Effector memory CD8-positive, alpha-beta T cell (primary cell): ENCODE data around the gene KCTD16.

Experiments used
- ATAC-seq: fragments of 150-1000 bp; cut with Tn5 transposase; replicated peaks from 2 replicates; pipeline ENCODE4 v1.10.0; 2021; ENCODE audit warnings: mild to moderate bottlenecking, moderate library complexity
- DNase-seq, 3 experiments: peaks; one replicate each; pipeline ENCODE4 v3.0.0; 2021
- H3K27ac Mint-ChIP-seq, 2 donors: one replicate each; pipeline ENCODE4 v1.8.0; 2022; ENCODE audit warnings: mild to moderate bottlenecking in 2 of 2, mixed read lengths in 2 of 2, moderate library complexity in 2 of 2
- H3K27me3 Mint-ChIP-seq, 2 donors: one replicate each; pipeline ENCODE4 v1.8.0; 2022; ENCODE audit warnings: mixed read lengths in 2 of 2
- H3K36me3 Mint-ChIP-seq: one replicate; pipeline ENCODE4 v1.8.0; 2022; ENCODE audit warnings: mild to moderate bottlenecking, moderate library complexity, mixed read lengths; ENCODE audit not compliant: insufficient read depth
- H3K4me1 Mint-ChIP-seq, 2 donors: one replicate each; pipeline ENCODE4 v1.8.0; 2022; ENCODE audit warnings: low read depth in 2 of 2, mixed read lengths in 2 of 2
- H3K4me3 Mint-ChIP-seq, 2 donors: one replicate each; pipeline ENCODE4 v1.8.0; 2022; ENCODE audit warnings: mild to moderate bottlenecking in 2 of 2, mixed read lengths in 2 of 2, moderate library complexity in 2 of 2
- H3K9me3 Mint-ChIP-seq, 2 donors: one replicate each; pipeline ENCODE4 v1.8.0; 2022; ENCODE audit warnings: mixed read lengths in 2 of 2

Gene KCTD16

GRCh38 chr5:144367991-144368390 is 197.3 kb downstream of the KCTD16 start:
- Mint-ChIP-seq H3K4me3 (no peak overlapping the region), H3K9me3 (no peaks in the 10 kb centered on the region), H3K4me1 (no peaks in the 10 kb centered on the region), H3K27ac (no peak overlapping the region), H3K27me3 (no peaks in the 10 kb centered on the region), H3K36me3 (no peaks in the 10 kb centered on the region)
- no peak for DNase-seq
- ATAC-seq, result no peak

GRCh38 chr5:144368556-144368955 is 197.9 kb downstream of the KCTD16 start:
- H3K36me3 Mint-ChIP-seq, result no peaks in the 10 kb centered on the region
- no peak overlapping the region for H3K27ac Mint-ChIP-seq
- H3K4me1 Mint-ChIP-seq, result no peaks in the 10 kb centered on the region
- no peaks in the 10 kb centered on the region for H3K9me3 Mint-ChIP-seq
- ATAC-seq, result no peak
- no peak overlapping the region for H3K4me3 Mint-ChIP-seq
- DNase-seq, result no peak
- H3K27me3 Mint-ChIP-seq, result no peaks in the 10 kb centered on the region

GRCh38 chr5:144369006-144369405 is 198.3 kb downstream of the KCTD16 start:
- Mint-ChIP-seq H3K4me1 (no peaks in the 10 kb centered on the region), H3K27me3 (no peaks in the 10 kb centered on the region), H3K9me3 (no peaks in the 10 kb centered on the region), H3K4me3 (no peak overlapping the region), H3K36me3 (no peaks in the 10 kb centered on the region), H3K27ac (no peak overlapping the region)
- ATAC-seq (no peak), DNase-seq (no peak)

GRCh38 chr5:144370273-144370672 is 199.6 kb downstream of the KCTD16 start:
- ATAC-seq (no peak), DNase-seq (no peak)
- H3K27me3 Mint-ChIP-seq, result no peaks in the 10 kb centered on the region
- no peaks in the 10 kb centered on the region for H3K36me3 Mint-ChIP-seq
- H3K4me3 Mint-ChIP-seq, result no peak overlapping the region
- no peaks in the 10 kb centered on the region for H3K9me3 Mint-ChIP-seq
- H3K27ac Mint-ChIP-seq, result no peak overlapping the region
- H3K4me1 Mint-ChIP-seq, result no peaks in the 10 kb centered on the region

- H3K36me3 Mint-ChIP-seq, result no peaks in the 10 kb centered on the region
- H3K27ac Mint-ChIP-seq, result no peak overlapping the region
- no peak overlapping the region for H3K4me3 Mint-ChIP-seq
- H3K9me3 Mint-ChIP-seq, result peaks cover 0 to 1% of the 10 kb centered on the region in 2 donors
- H3K4me1 Mint-ChIP-seq, result no peaks in the 10 kb centered on the region
- DNase-seq (no peak), ATAC-seq (no peak)
- no peaks in the 10 kb centered on the region for H3K27me3 Mint-ChIP-seq
These were observed 204.0 kb downstream of the KCTD16 start for GRCh38 chr5:144374637-144375036.

GRCh38 chr5:144377207-144377606 is 206.5 kb downstream of the KCTD16 start:
- peaks cover 0 to 3% of the 10 kb centered on the region in 2 donors for H3K9me3 Mint-ChIP-seq
- no peak for ATAC-seq
- no peak for DNase-seq
- H3K27me3 Mint-ChIP-seq, result no peaks in the 10 kb centered on the region
- H3K4me3 Mint-ChIP-seq, result no peak overlapping the region
- no peaks in the 10 kb centered on the region for H3K36me3 Mint-ChIP-seq
- H3K4me1 Mint-ChIP-seq, result no peaks in the 10 kb centered on the region
- H3K27ac Mint-ChIP-seq, result no peak overlapping the region

- no peaks in the 10 kb centered on the region for H3K36me3 Mint-ChIP-seq
- no peaks in the 10 kb centered on the region for H3K4me1 Mint-ChIP-seq
- no peak for ATAC-seq
- no peak overlapping the region for H3K4me3 Mint-ChIP-seq
- H3K27ac Mint-ChIP-seq, result no peak overlapping the region
- DNase-seq, result no peak
- H3K9me3 Mint-ChIP-seq, result peaks cover 0 to 3% of the 10 kb centered on the region in 2 donors
- H3K27me3 Mint-ChIP-seq, result no peaks in the 10 kb centered on the region
These were observed 208.0 kb downstream of the KCTD16 start for GRCh38 chr5:144378681-144379080.

GRCh38 chr5:144385597-144385996 is 214.9 kb downstream of the KCTD16 start:
- H3K4me1 Mint-ChIP-seq, result no peaks in the 10 kb centered on the region
- ATAC-seq (no peak), DNase-seq (no peak)
- H3K4me3 Mint-ChIP-seq, result no peak overlapping the region
- H3K27me3 Mint-ChIP-seq, result no peaks in the 10 kb centered on the region
- H3K9me3 Mint-ChIP-seq, result peaks cover 0 to 3% of the 10 kb centered on the region in 2 donors
- H3K27ac Mint-ChIP-seq, result no peak overlapping the region
- no peaks in the 10 kb centered on the region for H3K36me3 Mint-ChIP-seq

- Mint-ChIP-seq H3K4me3 (no peak overlapping the region), H3K4me1 (no peaks in the 10 kb centered on the region), H3K27ac (no peak overlapping the region), H3K9me3 (peaks cover 0 to 2% of the 10 kb centered on the region in 2 donors), H3K27me3 (no peaks in the 10 kb centered on the region), H3K36me3 (no peaks in the 10 kb centered on the region)
- DNase-seq (no peak), ATAC-seq (no peak)
These were observed 215.6 kb downstream of the KCTD16 start for GRCh38 chr5:144386315-144386714.

GRCh38 chr5:144390133-144390532 is 219.5 kb downstream of the KCTD16 start:
- Mint-ChIP-seq H3K9me3 (peaks cover 0 to 2% of the 10 kb centered on the region in 2 donors), H3K4me3 (no peak overlapping the region), H3K27me3 (no peaks in the 10 kb centered on the region), H3K4me1 (no peaks in the 10 kb centered on the region), H3K36me3 (no peaks in the 10 kb centered on the region), H3K27ac (no peak overlapping the region)
- no peak for DNase-seq
- ATAC-seq, result no peak

GRCh38 chr5:144391044-144391443 is 220.4 kb downstream of the KCTD16 start:
- Mint-ChIP-seq H3K4me1 (no peaks in the 10 kb centered on the region), H3K27ac (no peak overlapping the region), H3K27me3 (no peaks in the 10 kb centered on the region), H3K9me3 (peaks cover 0 to 2% of the 10 kb centered on the region in 2 donors), H3K4me3 (no peak overlapping the region), H3K36me3 (no peaks in the 10 kb centered on the region)
- DNase-seq (no peak), ATAC-seq (no peak)

GRCh38 chr5:144393641-144394435 is 223.2 kb downstream of the KCTD16 start:
- H3K4me1 Mint-ChIP-seq, result no peaks in the 10 kb centered on the region
- DNase-seq (no peak), ATAC-seq (no peak)
- H3K36me3 Mint-ChIP-seq, result no peaks in the 10 kb centered on the region
- H3K27ac Mint-ChIP-seq, result no peak overlapping the region
- H3K27me3 Mint-ChIP-seq, result no peaks in the 10 kb centered on the region
- H3K9me3 Mint-ChIP-seq, result peaks cover 0 to 2% of the 10 kb centered on the region in 2 donors
- H3K4me3 Mint-ChIP-seq, result no peak overlapping the region

- Mint-ChIP-seq H3K4me3 (no peak overlapping the region), H3K27ac (no peak overlapping the region), H3K36me3 (no peaks in the 10 kb centered on the region), H3K27me3 (no peaks in the 10 kb centered on the region), H3K4me1 (no peaks in the 10 kb centered on the region), H3K9me3 (no peaks in the 10 kb centered on the region)
- DNase-seq (no peak), ATAC-seq (no peak)
These were observed 225.0 kb downstream of the KCTD16 start for GRCh38 chr5:144395704-144396103.

GRCh38 chr5:144403058-144403457 is 232.4 kb downstream of the KCTD16 start:
- Mint-ChIP-seq H3K27ac (no peak overlapping the region), H3K4me1 (no peaks in the 10 kb centered on the region), H3K27me3 (no peaks in the 10 kb centered on the region), H3K36me3 (no peaks in the 10 kb centered on the region), H3K4me3 (no peak overlapping the region), H3K9me3 (peaks cover 0 to 2% of the 10 kb centered on the region in 2 donors)
- DNase-seq, result no peak
- no peak for ATAC-seq
